HG03432 (cell line): ENCODE results near the gene EN2.

Source experiments
- ATAC-seq: cut with Tn5 transposase; IDR thresholded peaks from one replicate; pipeline ENCODE4 v1.9.1; 2021; ENCODE audit warnings: mild to moderate bottlenecking, moderate library complexity; ENCODE audit not compliant: unreplicated experiment

EN2 gene

GRCh38 chr7:155458111-155458877, at the start of gene EN2:
TSS of gene EN2 (plus strand) at chr7:155458129. CDS start at chr7:155458378, 249 bp downstream.
- ATAC-seq: no peak

- ATAC-seq: no peak
Measured at GRCh38 chr7:155408651-155409586, 49.0 kb upstream of the EN2 start.

GRCh38 chr7:155409980-155410379, 47.9 kb upstream of the EN2 start:
- ATAC-seq: no peak

- no peak for ATAC-seq
Measured at GRCh38 chr7:155410431-155410830, 47.5 kb upstream of the EN2 start.

- no peak for ATAC-seq
Measured at GRCh38 chr7:155411718-155412415, 46.1 kb upstream of the EN2 start.

GRCh38 chr7:155412416-155413253, 45.3 kb upstream of the EN2 start:
- ATAC-seq: peak; percentile 91

GRCh38 chr7:155414547-155415492, 43.1 kb upstream of the EN2 start:
- ATAC-seq: no peak

- no peak for ATAC-seq
Measured at GRCh38 chr7:155416646-155417380, 41.1 kb upstream of the EN2 start.

- ATAC-seq: no peak
Measured at GRCh38 chr7:155418304-155418703, 39.6 kb upstream of the EN2 start.

GRCh38 chr7:155418941-155419755, 38.8 kb upstream of the EN2 start:
- no peak for ATAC-seq

- ATAC-seq: no peak
Measured at GRCh38 chr7:155420116-155420515, 37.8 kb upstream of the EN2 start.

GRCh38 chr7:155422151-155422550, 35.8 kb upstream of the EN2 start:
- ATAC-seq: no peak

GRCh38 chr7:155422599-155423336, 35.2 kb upstream of the EN2 start:
- no peak for ATAC-seq

GRCh38 chr7:155423337-155424285, 34.3 kb upstream of the EN2 start:
- ATAC-seq: no peak

GRCh38 chr7:155424301-155425010, 33.5 kb upstream of the EN2 start:
- ATAC-seq: no peak
